Stomach smooth muscle (tissue), 2 donors: ENCODE results near the gene HORMAD1.
"Not testable (repeated sequence)": the region's sequence is repeated elsewhere in the genome, so short reads cannot be mapped to it uniquely, and the experiment has no call there.

Experiments used
- H3K27ac ChIP-seq: one replicate; pipeline ENCODE4 v1.7.0; 2013; ENCODE audit warnings: mild to moderate bottlenecking, low read length, inconsistent platforms
- H3K27me3 ChIP-seq, 2 donors: one replicate each; pipeline ENCODE4 v1.7.0; 2013; ENCODE audit warnings: low read length in 2 of 2; ENCODE audit not compliant: insufficient read depth in 2 of 2, control insufficient read depth in 1 of 2
- H3K36me3 ChIP-seq, 2 donors: one replicate each; pipeline ENCODE4 v1.7.0; 2013; ENCODE audit warnings: low read length in 2 of 2; ENCODE audit not compliant: control insufficient read depth in 2 of 2, insufficient read depth in 2 of 2
- H3K4me1 ChIP-seq: one replicate; pipeline ENCODE4 v1.7.0; 2013; ENCODE audit warnings: low read length; ENCODE audit not compliant: control insufficient read depth, insufficient read depth
- H3K4me3 ChIP-seq, 2 donors: one replicate each; pipeline ENCODE4 v1.7.0; 2013; ENCODE audit warnings: low read length in 2 of 2
- H3K9ac ChIP-seq, 2 donors: one replicate each; pipeline ENCODE4 v1.7.0; 2013; ENCODE audit warnings: low read length in 2 of 2, mild to moderate bottlenecking in 1 of 2
- H3K9me3 ChIP-seq, 2 donors: one replicate each; pipeline ENCODE4 v1.7.0; 2013; ENCODE audit warnings: low read length in 2 of 2; ENCODE audit not compliant: control insufficient read depth in 2 of 2
- donor health status: healthy.
- donor health status: Pancreatic carcinoma.

The HORMAD1 gene, protein sequence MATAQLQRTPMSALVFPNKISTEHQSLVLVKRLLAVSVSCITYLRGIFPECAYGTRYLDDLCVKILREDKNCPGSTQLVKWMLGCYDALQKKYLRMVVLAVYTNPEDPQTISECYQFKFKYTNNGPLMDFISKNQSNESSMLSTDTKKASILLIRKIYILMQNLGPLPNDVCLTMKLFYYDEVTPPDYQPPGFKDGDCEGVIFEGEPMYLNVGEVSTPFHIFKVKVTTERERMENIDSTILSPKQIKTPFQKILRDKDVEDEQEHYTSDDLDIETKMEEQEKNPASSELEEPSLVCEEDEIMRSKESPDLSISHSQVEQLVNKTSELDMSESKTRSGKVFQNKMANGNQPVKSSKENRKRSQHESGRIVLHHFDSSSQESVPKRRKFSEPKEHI

DNA sequence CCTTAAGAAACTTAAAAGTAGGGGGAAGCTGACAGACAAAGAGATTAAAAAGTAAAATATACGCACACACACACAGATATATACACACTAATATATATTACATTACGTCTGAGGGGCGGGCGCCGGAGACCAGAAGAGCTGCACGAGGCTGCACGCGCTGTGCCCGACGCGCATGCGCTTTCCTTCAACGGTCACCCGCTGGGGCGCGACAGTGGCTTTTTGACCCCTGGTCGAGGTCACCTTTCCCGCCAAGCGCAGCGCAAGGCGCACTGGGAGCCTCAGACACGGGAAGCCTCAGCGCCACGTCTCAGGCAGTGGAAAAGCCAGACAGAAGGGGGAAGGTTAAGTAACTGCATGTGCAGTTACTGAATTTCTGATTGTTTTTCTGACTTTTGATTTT lies at the start of gene HORMAD1:
HORMAD1 (minus strand) TSS at position 193 of the 400 bp plus-strand sequence. CDS start 1,390 bp downstream, outside the sequence.
- Histone ChIP-seq H3K27ac (no peak within 1 kb of the TSS), H3K4me3 (no peak within 1 kb of the TSS), H3K9me3 (no peaks in the 10 kb centered on the region), H3K27me3 (no peaks in the 10 kb centered on the region), H3K36me3 (no peaks in the 10 kb centered on the region), H3K4me1 (no peaks in the 10 kb centered on the region), H3K9ac (no peak within 1 kb of the TSS)

DNA sequence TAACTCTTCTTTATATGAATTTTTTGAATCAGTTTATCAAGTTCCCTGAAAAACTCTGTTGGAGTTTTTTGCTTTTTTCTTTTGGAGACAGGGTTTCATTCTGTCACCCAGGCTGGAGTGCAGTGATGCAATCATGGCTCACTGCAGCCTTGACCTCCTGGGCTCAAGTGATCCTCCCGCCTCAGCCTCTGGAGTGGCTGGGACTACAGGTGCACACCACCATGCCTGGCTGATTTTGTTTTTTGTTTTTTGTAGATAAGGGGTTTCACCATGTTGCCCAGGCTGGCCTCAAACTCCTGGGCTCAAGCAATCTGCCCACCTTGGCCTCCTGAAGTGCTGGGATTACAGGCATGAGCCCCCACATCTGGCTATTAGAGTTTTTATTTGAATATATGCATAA lies 47.0 kb upstream of the HORMAD1 start:
- H3K9me3 ChIP-seq, H3K4me1 ChIP-seq, H3K27me3 ChIP-seq, H3K9ac ChIP-seq, H3K27ac ChIP-seq, H3K36me3 ChIP-seq, H3K4me3 ChIP-seq: not testable (repeated sequence)

DNA sequence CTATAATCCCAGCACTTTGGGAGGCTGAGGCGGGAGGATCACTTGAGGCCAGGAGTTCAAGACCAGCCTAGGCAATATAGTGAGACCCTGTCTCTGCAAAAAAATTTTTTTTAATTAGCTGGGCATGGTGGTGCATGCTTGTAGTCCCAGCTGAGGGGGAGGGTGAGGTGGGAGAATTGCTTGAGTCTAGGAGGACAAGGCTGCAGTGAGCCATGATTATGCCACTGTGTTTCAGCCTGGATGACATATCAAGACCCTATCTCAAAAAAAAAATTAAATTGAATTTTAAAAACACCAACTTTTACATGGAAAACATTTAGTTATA lies 45.2 kb upstream of the HORMAD1 start:
- H3K4me3 ChIP-seq, result peak overlapping the region in 1 of 2 donors; percentile 29
- H3K9ac ChIP-seq, H3K4me1 ChIP-seq, H3K27me3 ChIP-seq, H3K9me3 ChIP-seq, H3K36me3 ChIP-seq, H3K27ac ChIP-seq: not testable (repeated sequence)

DNA sequence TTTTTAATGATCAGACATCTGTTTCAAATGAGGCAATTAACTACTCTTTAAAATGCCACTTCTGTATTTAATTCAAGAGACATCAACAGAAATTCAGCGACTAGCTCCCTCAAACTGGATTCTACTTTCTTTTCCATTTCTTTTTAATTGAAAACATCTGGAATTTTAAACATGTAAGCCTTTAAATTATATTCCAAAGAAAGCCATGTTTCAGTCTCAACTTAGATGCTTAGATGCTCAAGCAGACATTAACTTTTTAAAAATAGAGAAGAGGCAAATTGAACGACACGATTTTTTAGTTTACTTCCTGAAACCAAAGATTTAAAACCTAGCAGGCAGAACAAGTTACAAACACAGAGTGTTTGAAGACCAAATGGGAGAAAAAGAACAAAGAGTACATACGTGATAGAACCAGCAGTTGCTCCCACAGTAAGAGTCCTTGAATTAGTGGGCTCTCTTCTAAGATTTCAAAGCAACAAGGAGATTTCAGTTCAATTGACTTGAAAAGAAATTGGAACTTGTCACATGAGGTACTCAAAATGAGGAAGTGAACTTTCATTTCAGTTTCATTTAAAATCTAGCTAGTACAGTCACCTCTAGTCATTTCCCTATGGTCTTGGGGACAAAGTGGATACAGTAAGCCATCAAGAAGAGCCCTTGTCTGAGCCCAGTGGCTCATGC lies 44.7 kb upstream of the HORMAD1 start, which contains the start of gene CTSS:
CTSS (minus strand) TSS at position 483 of the 681 bp plus-strand sequence. CDS start 1,015 bp downstream, outside the sequence.
- Histone ChIP-seq H3K27ac (no peak within 1 kb of the TSS), H3K4me1 (no peaks in the 10 kb centered on the region), H3K9ac (peak within 1 kb of the TSS; percentile 38 to 41), H3K4me3 (peak within 1 kb of the TSS; percentile 29 to 43), H3K27me3 (no peaks in the 10 kb centered on the region), H3K9me3 (no peaks in the 10 kb centered on the region), H3K36me3 (no peaks in the 10 kb centered on the region)

DNA sequence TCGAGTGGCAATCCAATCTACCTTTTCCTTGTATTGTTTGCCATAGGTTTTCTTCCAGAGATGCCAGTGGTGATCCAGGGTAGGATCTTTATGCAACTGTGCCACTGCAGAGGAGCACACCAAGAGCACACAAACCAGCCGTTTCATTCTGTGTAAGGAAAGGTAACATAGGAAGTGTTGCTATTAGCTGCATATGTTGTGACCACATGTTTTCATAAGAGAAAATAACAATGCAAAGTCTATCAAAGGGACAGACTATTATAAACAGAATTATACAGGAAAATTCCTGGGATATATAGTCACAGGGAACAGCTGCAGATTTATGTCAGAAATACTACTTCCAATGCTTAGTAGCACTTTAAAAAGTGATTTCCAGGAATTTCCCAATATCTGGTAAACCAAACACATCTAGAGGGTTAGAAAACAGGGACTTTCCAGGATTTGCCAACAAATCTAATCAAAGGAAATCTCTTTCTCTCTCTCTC lies 44.0 kb upstream of the HORMAD1 start:
- Histone ChIP-seq H3K9me3 (no peaks in the 10 kb centered on the region), H3K27me3 (no peaks in the 10 kb centered on the region), H3K4me3 (peak overlapping the region; percentile 23 to 43), H3K27ac (no peak overlapping the region), H3K4me1 (no peaks in the 10 kb centered on the region), H3K36me3 (no peaks in the 10 kb centered on the region), H3K9ac (no peak overlapping the region)

DNA sequence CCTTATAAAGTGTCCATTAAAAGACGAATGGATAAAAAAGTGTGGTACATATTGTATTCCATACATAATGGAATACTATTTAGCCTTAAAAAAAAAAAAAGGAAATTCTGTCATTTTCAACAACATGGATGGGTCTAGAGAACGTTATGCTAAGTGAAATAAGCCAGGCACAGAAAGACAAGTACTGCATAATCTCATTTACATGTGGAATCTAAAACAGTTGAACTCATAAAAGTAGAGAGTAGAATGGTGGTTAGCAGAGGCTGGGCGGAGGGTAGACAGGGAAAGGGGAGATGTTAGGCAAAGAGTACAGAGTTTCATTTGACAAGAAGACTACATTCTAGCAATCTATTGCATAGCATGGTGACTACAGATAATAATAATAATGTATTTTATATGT lies 42.3 kb upstream of the HORMAD1 start:
- no peaks in the 10 kb centered on the region for H3K4me1 ChIP-seq
- no peak overlapping the region for H3K4me3 ChIP-seq

DNA sequence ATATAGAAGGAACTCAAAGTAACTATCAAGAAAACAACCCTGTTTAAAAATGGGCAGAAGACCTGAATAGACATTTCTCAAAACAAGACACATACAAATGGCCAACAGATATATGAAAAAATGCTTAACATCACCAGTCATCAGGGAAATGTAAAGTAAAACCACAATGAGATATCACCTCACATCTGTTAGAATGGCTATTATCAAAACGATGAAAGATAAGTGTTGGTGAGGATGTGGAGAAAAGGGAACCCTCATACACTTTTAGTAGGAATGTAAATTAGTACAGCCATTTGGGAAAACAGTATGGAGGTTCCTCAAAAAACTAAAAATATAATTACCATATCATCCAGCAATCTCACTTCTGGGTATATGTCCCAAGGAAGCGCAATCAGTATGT lies 41.9 kb upstream of the HORMAD1 start:
- Histone ChIP-seq H3K9me3 (no peaks in the 10 kb centered on the region), H3K4me3 (no peak overlapping the region)

More for the DNA sequence above, 42.3 kb upstream of the HORMAD1 start:
- Histone ChIP-seq H3K9me3 (no peaks in the 10 kb centered on the region), H3K27ac (no peak overlapping the region), H3K27me3 (no peaks in the 10 kb centered on the region), H3K36me3 (no peaks in the 10 kb centered on the region), H3K9ac (no peak overlapping the region)

DNA sequence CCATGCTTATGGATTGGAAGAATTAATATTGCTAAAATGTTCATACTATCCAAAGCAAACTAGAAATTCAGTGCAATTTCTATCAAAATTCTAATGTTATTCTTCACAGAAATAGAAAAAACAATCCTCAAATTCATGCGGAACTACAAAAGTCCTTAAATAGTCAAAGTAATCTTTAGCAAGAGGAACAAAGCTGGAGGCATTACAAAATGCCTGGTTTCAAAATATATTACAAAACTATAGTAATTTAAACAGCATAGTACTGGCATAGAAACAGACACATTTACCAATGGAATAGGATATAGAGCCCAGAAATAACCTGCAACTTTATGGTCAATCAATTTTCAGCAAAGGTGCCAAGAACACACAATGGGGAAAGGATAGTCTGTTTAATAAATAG lies 41.1 kb upstream of the HORMAD1 start:
- no peaks in the 10 kb centered on the region for H3K27me3 ChIP-seq
- no peaks in the 10 kb centered on the region for H3K9me3 ChIP-seq
- H3K4me3 ChIP-seq, result no peak overlapping the region
- no peak overlapping the region for H3K9ac ChIP-seq
- no peaks in the 10 kb centered on the region for H3K36me3 ChIP-seq
- no peaks in the 10 kb centered on the region for H3K4me1 ChIP-seq
- H3K27ac ChIP-seq, result no peak overlapping the region

More for the DNA sequence above, 41.9 kb upstream of the HORMAD1 start:
- Histone ChIP-seq H3K9ac (no peak overlapping the region), H3K27ac (no peak overlapping the region), H3K4me1 (no peaks in the 10 kb centered on the region), H3K27me3 (no peaks in the 10 kb centered on the region), H3K36me3 (no peaks in the 10 kb centered on the region)

DNA sequence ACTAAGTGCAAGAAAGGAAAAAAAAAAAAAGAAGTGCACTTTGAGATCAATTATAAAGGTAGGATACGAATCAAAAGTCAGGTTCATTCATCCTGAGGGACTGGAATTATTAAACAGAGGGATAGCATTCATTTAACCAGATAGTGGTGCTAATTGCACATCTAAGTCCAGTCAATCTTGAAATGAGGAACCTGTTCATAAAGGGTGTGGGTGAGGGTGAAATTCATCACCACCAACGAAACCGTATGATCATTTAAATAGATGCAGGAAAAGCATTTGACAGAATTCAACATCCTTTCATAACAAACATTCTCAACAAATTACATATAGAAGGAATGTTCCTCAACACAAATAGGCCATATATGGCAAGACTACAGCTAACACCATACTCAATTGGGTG lies 39.3 kb upstream of the HORMAD1 start:
- H3K27ac ChIP-seq, result no peak overlapping the region
- no peak overlapping the region for H3K9ac ChIP-seq
- no peaks in the 10 kb centered on the region for H3K4me1 ChIP-seq
- no peak overlapping the region for H3K4me3 ChIP-seq
- no peaks in the 10 kb centered on the region for H3K27me3 ChIP-seq
- H3K36me3 ChIP-seq, result no peaks in the 10 kb centered on the region
- no peaks in the 10 kb centered on the region for H3K9me3 ChIP-seq

DNA sequence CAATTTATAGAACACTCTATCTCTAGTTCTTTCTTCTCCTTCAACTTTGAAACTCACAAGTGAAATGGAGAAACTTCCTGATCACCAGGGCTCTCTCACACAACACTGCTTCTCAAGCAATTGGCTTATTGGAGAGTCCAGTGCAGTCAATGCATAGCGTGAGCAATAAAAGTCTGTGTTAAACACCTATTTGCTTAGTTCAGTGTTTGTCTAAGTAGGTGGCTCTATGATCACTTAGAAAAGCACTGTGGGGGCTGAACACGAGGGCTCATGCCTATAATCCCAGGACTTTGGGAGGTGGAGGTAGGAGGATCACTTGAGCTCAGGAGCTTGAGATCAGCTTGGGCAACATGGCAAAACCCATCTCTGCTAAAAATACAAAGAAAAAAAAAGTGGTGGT lies 32.7 kb upstream of the HORMAD1 start:
- H3K27me3 ChIP-seq, result no peaks in the 10 kb centered on the region
- no peak overlapping the region for H3K27ac ChIP-seq
- H3K4me1 ChIP-seq, result no peaks in the 10 kb centered on the region
- H3K4me3 ChIP-seq, result no peak overlapping the region
- H3K36me3 ChIP-seq, result no peaks in the 10 kb centered on the region
- no peak overlapping the region for H3K9ac ChIP-seq
- no peaks in the 10 kb centered on the region for H3K9me3 ChIP-seq

DNA sequence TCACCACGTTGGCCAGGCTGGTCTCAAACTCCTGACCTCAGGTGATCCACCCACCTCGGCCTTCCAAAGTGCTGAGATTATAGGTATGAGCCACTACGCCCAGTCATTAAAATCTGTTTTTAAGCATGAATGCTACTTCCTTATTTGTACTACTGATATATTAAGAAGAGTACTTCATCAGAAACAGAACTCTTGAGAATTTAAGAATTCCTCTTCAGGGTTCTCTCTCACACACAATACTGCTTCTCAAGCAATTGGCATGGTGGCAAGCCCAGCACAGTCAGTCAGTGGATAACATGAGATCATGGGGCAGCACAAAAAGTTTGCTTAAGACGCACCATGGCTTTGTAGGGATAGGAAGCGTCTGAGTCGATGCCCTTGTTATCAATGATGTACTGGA lies 30.7 kb upstream of the HORMAD1 start:
- Histone ChIP-seq H3K9ac (no peak overlapping the region), H3K36me3 (no peaks in the 10 kb centered on the region), H3K4me1 (no peaks in the 10 kb centered on the region), H3K4me3 (no peak overlapping the region), H3K27ac (no peak overlapping the region), H3K27me3 (no peaks in the 10 kb centered on the region), H3K9me3 (no peaks in the 10 kb centered on the region)
